Medulla oblongata (tissue), 1 donor: ENCODE data around the gene TBC1D4.
A peak's percentile ranks its signal among the peaks of the same experiment; 100 is the strongest.
"Not testable (repeated sequence)": the region's sequence is repeated elsewhere in the genome, so short reads cannot be mapped to it uniquely, and the experiment has no call there.

Experiments used
- DNase-seq: peaks from one replicate; pipeline ENCODE4 v3.0.0-alpha.2; 2015; ENCODE audit errors: extremely low spot score

The TBC1D4 gene

GRCh38 chr13:75360170-75360569 is 121.8 kb downstream of the TBC1D4 start:
- DNase-seq, result no peak

GRCh38 chr13:75359266-75359665 is 122.7 kb downstream of the TBC1D4 start:
- DNase-seq, result no peak

DNA sequence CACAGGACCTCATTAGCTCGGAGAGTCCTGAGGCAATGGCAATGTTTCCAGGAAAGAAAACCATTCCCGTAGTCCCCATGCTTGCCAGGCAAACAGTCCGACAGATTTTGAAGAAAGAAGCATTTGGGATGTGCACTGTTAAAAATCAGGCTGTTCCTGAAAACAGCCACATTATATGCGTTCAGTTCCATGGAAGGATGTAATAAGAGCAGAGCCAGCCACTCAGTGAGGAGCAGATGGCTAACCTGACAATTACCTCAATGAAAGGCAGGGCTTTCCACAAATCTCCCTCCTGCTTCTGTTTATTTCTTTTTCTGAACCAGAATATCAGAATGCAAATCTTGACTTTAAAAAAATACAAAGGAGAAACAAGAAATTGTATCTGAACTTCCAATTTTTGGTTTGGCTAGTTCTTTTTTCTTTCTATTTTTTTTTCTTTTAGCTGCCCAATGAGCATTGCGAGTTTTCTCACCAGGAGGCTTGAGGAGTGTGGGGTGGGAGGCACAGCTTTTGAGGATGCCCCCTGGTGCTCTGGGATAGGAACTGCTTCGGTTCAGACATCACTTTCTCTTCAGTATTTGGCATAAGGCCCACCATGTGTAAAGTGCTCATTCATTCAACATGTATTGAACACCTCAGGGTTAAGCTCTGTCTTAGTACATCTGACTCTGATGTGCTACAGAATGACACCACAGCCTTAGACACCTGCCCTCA is 124.2 kb downstream of the TBC1D4 start:
- DNase-seq, result peak; percentile 36

DNA sequence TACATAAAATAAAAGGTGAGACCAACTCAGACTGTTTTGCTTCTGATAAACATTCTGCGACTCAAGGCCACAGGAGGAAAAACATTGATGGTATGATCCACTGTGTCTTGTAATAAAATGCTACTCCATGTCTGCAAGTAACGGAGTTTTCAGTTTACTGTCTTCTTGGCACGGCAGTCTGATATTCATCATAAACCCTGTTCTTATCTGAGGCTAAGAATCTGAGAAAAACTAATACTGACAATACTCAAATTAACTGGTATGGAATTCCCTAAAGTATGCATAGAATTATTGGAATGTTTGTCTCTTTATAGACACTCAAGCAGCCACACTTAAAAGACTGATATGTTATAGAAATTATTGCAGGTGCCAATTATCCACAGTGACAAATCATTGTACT is 125.5 kb downstream of the TBC1D4 start:
- DNase-seq, result no peak

DNA sequence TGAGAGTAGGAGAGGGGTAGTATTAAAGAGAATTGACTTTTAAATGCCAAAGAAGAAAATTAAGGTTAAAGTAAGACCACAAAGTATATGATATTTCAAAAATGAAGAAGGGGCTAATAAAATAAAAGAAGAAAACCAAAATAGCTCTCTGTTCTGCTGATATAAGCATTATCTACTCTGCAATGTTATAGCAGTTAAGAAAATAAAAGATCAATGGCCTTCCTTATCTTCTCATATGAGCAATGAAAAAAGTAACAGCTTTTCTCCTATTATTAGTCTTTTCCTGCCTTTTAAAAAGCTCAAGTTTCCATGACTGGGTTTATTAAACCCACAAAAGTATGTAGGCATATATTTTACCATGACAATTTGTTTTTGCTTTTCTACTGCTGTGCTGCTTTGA is 126.4 kb downstream of the TBC1D4 start:
- no peak for DNase-seq

GRCh38 chr13:75353781-75354193 is 128.2 kb downstream of the TBC1D4 start:
- DNase-seq, result no peak

- DNase-seq, result no peak
Measured at GRCh38 chr13:75352641-75353327, 129.2 kb downstream of the TBC1D4 start.

DNA sequence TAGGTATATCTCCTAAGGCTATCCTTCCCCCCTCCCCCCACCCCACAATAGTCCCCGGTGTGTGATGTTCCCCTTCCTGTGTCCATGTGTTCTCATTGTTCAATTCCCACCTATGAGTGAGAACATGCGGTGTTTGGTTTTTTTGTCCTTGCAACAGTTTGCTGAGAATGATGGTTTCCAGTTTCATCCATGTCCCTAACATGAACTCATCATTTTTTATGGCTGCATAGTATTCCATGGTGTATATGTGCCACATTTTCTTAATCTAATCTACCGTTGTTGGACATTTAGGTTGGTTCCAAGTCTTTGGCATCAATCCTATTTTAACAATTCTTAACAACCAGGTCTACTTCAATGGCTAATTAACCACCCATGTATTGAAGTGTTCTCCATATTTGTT is 130.4 kb downstream of the TBC1D4 start:
- not testable (repeated sequence) for DNase-seq

DNA sequence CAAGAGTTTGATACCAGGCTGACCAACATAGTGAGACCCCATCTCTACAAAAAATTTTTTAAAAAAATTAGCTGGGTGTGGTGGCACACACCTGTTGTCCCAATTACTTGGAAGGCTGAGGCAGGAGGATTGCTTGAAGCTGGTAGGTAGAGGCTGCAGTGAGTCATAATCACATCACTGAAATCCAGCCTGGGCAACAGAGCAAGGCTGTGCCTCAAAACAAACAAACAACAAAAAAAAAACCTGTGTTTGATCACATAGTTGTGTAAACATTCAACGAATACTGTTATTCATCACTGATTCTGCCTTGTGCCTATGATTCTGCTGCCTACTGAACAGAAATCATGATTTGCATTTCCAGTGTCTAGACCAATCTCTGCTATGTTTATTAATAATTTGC is 134.0 kb downstream of the TBC1D4 start:
- DNase-seq, result no peak

DNA sequence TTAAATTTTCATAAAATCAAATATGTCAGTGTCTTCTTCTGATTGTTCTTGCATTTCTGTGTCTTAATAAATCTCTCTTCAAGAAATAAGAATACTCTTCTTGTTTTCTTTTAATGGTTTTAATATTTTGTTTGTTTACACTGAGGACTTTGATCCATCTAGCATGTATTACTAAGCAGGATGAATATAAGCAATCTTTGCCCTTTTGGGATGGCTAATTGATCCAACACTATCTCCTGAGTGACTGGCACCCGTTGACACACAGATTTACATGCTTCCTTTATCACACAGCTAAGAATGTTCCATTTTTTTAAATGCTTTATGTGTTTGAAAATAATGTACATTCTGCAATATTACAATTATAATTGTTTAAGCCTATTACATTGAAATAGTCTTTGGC is 134.5 kb downstream of the TBC1D4 start:
- DNase-seq, result no peak

GRCh38 chr13:75345193-75345592 is 136.8 kb downstream of the TBC1D4 start:
- no peak for DNase-seq

GRCh38 chr13:75341028-75341427 is 140.9 kb downstream of the TBC1D4 start:
- DNase-seq, result no peak

DNA sequence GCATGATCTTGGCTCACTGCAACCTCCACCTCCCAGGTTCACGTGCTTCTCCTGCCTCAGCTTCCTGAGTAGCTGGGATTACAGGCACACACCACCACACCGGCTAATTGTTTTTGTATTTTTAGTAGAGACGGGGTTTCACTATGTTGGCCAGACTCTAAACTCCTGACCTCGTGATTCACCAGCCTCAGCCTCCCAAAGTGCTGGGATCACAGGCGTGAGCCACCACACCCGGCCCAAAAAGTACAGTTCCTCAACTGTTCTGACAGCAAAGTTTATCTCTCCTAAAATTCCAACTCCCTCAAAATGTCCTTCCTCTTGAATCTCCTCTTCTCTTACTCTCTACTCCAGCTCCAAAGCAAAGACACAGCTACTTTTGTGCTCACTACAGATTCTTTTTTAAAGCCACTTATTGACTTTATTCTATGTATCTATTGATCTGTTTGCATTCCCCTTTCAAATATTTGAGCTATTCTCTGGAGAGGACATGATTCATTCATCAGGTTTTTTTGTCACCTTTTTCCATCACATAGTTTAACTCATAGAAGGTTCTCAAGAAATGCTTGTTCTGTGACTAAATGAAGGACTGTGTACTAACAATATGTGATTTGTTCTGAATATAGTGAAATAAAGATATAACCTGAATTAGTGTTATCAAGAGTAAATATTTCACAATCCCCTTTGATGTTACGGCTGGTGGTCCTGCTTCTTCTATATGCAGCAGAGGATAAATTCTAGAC is 142.2 kb downstream of the TBC1D4 start:
- DNase-seq, result no peak

- DNase-seq, result no peak
Measured at GRCh38 chr13:75334634-75335447, 147.1 kb downstream of the TBC1D4 start.

GRCh38 chr13:75333103-75333502 is 148.9 kb downstream of the TBC1D4 start:
- DNase-seq, result no peak

- no peak for DNase-seq
Measured at GRCh38 chr13:75331792-75332349, 150.1 kb downstream of the TBC1D4 start.

- no peak for DNase-seq
Measured at GRCh38 chr13:75330770-75331169, 151.2 kb downstream of the TBC1D4 start.

DNA sequence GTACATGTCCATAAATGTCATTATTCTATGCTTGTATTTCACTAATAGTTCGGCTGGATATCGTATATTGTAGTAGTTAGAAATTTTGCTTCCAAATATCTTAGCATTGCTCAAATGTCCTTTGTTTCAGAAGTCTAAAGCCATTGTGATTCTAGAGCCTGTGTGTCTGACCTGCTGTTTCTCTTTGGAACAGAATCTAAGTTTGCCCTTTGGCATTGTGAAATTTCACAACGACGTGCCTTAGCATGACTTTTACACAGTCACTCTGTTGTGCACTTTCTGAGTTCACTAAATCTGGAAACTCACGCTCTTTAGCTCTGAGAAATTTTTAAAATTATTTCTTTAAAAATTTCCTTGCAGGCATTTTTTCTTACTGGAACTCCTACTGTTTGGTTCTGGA is 152.2 kb downstream of the TBC1D4 start:
- no peak for DNase-seq

DNA sequence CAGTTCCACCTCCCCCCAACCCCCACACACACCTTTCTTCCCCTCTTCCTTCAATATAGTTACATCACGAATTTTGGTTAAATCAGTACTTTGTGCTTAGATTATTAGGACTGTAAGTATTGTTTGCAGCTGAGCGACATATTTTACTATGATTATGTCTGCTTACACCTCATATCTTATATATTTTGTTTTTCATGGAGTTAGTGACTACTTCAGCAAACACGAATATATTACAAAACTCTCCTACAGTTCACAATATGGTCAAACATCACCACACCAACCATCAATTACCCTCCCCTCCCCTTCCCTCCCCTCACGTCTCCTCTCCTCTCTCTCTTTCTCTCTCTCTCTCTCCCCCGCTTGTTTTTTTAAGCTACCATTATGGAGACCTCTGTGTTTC is 152.9 kb downstream of the TBC1D4 start:
- no peak for DNase-seq

DNA sequence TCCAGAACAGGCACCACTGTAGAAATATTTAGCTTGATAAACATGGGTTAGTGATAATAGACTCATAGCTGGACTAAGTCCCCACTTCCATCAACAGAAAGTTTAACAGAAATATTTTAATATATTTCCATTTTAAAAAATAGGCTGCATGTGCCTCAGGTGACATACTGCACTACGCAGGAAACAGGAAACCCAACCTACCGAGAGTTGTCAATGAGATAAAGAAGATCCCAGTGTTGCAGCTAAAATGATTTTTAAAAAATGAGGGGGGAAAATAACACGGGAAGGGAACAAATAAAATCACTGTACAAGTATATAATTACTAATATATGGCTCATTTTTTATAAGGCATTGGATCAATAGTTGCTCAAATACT is 154.8 kb downstream of the TBC1D4 start:
- no peak for DNase-seq
